ENCODE data around the gene RIPK3.
"Not testable (repeated sequence)": the region's sequence is repeated elsewhere in the genome, so short reads cannot be mapped to it uniquely, and the experiment has no call there.

Gene RIPK3

DNA sequence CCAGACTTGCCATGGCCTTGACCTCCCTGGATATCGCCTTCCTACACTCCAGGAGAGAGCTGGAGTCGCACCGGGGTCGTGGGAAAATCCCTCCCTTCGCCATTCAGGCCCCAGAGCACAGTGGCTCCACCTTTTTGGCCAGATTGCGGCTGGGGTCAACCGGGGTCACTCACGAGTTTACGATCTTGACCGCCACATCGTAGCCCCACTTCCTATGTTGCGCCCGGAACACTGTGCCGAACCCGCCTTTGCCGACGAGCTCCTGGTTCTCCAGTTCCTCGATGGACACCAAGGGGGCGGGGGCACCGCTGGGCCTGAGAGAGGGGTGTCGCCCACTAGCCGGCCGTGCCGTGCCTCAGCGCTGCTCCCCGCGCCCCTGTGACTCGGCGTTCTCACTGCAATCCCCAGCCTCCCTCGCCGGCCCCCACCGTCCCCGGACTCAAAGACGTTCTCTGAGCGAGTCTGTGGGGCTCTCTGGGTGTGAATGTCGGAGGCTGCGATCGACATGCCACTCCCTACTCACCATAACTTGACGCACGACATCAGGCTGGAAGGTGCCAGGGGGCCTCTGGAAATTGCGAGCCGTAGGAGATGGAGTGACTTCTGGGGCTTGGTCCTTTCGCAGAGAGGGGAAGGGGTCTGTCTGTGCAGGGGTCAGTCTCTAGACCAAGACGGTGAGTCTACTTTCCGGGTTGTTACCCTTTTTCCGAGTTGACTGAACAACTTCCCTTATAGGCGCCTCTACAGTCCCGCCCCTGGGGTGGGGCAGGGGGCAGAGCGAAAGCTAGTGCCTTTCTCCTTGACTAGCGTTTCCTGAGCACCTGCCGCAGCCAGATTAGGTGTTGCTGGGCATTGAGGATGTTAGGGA, at the start of gene RIPK3:
Gene RIPK3, minus strand, starts transcription at position 708 of the 868 bp plus-strand sequence. Its CDS starts 165 bp downstream, at position 543.
- peak; percentile 62 to 66 for DNase-seq

DNA sequence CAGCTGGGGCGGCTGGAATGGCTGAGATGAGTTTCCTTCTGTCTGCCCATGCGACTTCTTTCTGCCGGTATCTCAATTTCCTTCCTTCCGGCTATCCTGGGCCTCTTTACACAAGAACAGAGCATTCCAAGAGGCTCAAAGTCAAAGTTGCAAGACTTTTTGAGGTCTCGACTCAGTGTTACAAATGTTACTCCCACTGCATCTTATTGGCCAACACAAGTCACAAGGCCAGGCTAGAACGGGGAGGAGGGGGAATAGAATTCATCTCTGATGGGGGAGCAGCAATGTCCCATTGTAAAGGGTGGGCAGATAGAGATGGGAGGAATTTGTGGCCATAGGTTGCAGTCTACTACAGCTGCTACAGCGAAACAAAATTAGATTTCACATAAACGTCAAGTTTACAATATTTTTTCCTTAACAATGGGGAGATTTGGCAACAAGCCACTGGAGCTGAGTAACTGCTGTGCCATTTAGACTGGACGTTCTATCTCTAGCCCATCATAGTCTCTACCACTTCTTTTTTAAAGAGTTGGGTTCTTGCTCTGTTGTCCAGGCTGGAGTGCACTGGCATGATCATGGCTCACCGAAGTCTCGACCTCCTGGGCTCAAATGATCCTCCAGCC, 49.5 kb upstream of the RIPK3 start:
- no peak for DNase-seq

DNA sequence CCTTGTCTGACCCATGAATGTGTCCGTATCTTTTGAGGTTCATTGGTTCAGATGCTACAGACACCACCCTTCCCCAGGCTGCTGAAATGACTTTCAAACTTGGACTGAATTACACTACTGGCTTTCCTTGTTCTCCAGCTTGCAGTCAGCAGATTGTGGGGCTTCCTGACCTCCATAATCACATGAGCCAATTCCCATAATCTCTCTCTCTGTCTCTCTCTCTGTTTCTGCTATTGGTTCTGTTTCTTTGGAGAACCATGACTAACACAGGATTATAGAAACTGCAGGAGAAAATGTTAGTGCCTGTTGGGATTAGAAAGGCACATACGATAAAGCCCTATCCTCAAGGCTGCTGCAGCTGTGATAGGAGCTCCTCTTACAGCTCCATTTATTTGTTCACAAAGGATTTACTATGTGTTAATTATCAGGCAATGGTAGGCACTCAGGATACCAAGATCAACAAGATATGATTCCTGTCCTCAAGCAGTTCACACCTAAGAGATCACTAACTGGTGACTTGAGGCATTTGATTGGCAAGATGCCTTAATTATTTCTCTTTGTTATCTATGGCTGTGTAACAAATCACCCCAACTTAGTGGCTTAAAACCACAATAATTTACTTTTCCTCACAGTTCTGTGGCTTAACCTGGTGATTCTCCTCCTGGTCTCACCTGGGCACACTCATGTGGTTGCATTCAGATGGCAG, 48.8 kb upstream of the RIPK3 start:
- no peak for DNase-seq

DNA sequence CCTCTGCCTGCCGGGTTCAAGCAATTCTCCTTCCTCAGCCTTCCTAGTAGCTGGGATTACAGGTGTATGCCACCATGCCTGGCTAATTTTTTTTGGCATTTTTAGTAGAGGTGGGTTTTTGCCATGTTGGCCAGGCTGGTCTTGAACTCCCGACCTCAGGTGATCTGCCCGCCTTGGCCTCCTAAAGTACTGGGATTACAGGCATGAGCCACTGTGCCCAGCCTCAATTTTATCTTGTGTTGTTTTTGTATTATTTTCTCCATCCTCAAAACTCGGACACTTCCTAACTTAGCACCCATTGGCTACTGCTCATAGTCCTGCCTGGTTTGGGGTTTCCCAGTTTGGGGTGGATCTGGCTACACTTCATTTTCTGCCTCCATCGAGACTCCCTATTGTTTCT, 47.8 kb upstream of the RIPK3 start:
- DNase-seq = not testable (repeated sequence)

DNA sequence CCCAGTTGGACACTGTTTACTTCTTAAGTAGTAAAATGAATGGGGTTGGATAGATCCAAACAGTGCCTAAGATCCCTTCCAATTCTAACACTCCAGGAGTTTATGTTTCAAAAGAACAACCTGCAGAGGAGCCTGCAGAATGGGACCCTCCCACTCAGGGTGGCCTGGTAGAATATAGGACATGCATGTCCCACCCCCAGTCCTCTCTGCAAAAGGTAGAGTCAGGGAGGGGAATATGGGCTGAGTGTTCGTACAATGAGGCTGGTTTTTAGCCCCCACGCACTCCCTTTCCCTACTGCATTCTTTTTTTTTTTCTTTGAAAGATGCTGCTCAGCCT, 47.2 kb upstream of the RIPK3 start:
- DNase-seq = no peak

DNA sequence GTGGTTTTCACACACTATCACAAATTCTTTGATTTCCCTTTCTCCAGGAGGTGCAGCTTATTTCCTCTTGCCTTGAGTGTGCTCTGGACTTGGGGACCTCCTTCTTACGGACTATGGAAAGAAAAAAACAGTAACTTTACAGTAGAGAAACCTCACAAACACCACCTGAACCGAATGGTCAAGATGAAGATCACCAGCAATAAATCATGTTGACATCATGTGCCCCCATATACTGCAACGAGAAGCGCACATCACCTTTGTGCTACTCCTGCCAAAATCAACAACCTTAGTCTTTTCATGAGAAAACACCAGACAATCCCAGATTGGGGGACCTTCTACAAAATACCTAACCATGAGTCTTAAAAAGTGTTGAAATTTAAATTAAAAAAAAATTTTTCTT, 45.7 kb upstream of the RIPK3 start:
- DNase-seq = no peak

DNA sequence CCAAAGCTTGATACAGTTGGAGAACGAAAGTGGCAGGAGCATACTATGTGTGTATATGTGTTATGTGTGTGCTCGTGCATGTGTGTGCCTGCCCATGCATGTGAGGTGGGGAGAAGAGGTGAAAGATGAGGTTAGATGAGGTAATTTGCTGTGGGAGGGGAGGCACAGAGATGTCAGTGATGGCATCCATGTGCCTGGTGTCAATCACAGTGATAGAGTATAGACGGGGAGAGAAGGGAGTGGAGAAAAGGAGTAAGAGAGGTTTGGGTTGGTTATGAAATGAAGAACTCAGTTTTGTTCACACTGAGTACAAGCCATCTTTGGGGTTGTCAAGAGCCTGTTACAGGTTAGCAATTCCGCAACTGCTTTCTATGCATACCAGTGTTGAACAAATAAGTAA, 44.4 kb upstream of the RIPK3 start:
- DNase-seq = no peak

DNA sequence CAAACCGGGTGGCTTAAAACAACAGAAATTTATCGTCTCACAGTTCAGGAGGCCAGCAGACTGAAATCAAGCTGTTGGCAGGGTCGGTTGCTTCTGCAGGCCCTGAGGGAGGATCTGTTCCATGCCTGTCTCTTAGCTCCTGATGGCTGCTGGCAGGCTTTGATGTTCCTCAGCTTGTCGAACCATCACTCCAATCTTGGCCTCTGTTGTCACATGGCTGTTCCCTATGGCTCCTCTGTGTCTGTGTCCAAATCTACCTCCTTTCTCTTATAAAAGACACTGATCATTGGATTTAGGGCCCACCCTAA, 42.2 kb upstream of the RIPK3 start:
- no peak for DNase-seq

DNA sequence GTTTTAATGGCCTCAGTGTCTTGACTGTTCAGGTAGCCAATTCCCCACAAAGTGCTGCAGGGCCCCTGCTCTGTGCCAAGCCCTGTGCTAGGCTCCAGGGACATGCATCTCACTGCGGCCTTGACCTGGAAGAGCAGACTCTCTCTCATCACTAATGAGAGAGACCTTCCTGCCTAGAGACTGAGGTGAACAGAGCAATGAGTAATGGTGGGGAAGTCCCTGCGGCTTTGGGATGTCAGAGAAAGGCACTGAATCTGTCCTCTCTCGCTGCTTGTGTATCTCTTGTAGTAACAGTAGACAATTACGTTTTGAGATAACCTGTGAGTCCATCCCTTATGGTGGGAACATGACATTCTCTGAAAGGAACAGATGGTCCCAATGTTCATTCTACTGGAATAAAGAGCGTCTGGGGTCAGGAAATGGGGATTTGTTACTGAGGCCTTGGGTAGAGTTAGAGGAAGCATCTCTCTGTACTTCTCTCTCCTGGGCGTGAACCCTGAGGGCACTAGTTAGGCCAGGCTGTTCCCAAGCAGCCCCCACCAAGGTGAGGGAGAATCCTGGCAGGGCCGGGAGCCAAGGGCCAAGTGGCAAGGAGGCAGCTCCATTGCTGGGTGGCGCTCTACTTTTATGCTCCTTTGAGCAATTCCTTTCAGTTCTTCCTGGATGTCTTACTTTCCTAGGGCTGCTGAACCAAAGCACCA, 41.7 kb upstream of the RIPK3 start:
- DNase-seq = no peak

DNA sequence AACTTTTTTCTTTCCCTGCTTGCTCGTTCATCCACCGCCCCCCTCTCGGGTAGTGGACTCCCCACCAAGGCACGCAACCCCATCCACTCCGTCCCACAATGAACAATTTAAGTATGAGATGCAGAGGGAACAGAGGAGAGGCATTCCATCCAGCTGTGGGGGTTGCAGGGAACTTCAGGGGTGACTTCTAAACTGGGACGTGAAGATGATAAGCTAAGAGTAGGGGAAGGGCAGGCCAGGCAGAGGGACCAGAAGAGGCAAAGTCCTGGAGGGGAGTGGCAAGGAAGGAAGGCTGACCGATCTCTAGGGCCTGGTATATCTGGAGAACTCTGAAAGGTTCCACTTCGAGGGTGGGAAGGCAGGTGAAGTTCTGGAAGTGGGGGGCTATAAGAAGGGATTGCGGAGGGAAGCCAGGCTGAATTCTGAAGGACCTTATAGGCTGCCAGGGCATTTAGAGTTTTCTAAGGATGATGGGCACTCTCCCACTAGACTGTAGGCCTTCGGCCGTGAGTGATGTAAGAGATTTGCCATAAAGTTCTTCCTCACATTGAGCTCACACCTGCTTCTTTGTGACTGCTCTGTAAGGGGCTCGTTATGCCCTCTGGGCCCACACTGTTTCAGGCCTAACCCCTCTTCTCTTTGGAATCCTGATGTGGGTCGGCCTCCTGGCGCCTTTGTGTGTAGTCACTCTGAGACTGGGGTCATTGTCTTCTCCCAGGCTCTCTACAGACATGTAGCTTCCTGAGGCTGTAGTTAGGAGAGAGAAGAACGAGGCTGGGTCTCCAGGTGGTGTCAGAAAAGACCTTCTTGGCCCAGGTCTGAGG, 40.3 kb upstream of the RIPK3 start:
- DNase-seq = no peak

DNA sequence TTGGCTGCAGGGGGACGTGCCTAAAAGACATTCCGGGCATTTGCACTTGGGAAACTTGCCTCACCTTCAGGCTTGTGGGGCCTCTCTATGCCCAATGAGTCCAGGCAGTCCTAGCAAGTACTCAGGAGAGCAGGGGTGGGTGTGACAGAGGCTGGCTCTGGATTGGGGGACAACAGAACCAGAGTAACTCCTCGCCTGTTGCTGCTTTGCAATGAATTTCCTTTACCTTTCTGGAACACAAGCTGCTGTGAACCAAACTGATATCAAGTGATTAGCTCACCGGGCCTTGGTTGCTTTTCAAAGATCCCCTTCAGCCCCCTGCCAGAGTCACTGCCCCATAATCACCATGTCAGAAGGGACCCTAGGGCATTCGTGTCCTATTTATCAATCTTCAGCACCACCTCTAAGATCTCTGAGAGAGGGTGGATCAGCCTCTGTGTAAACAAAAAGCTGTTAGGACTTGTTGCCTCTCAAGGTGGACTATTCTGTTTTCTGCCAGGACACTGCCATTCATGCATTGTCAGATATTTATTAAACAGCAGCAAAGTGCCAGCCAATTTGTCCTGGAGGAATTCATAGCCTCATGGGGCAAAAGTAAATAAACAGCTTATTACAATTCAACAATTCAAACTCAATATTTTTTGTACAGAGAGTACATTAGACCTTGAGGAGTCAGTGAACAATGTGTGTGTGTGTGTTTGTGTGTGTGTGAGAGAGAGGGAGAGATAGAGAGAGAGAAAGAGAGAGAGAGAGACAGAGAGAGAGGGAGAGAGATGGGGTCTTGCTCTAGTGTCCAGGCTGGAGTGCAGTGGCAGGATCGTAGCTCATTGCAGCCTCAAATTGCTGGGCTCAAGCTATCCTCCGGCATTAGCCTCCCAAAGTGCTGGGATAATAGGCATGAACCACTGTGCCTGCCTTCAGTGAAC, 39.5 kb upstream of the RIPK3 start:
- no peak for DNase-seq

DNA sequence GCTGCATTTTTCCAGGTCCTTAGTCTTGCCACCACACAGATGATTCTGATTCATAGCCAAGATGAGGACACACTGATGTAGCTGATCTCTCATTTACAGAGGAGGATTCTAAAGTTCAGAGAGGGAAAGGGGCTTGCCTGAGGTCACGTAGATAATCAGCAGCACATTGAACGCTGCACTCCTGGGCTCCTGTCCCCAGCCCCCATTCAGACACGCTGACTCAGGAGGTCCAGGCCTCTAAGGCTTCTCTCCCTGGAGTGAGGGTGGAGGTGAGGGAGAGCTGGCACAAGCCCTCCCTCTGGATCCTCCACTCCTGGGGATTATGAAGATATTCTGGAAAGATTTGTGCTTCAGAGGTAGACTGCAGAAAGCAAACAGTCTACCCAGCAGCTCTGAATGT, 38.5 kb upstream of the RIPK3 start:
- no peak for DNase-seq

DNA sequence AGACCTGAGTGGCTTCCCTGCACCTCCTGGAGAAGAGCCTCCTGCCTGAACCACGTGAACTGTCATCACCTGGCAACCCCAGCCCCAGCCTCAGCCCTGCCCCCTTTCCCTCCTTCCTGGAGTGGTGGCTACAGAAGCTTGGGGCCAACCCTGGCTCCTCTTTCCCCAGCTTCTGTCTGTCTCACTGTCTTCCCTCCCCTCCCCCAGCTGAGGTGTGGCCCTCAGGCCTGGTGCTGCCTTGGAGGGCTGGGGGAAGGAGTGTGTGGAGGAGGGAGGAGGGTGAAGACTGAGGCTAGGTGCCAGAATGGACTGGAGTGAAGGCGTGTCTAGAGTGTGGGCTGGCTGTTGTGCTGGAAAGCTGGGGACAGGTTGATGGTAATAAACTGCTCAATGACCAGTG, 37.9 kb upstream of the RIPK3 start:
- no peak for DNase-seq

DNA sequence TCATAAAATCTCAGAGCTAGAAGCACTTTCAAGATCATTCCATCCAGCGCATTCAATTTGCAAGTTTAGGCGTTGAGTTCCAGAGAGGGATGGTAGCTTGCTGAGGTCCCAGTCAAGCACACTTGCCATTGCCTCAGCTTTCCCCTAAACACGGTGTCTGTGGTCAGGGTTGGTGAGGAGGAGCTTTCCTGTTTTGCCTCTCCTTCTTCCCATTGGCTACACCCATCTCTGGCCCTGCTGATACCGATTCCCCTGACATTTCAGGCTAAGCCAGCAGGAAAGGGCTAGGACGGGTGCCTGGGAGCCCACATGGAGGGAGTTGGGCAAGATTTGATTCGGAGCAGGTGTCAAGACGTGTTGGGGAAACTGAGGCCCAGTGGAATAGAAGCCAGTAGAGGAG, 37.3 kb upstream of the RIPK3 start:
- DNase-seq = no peak

DNA sequence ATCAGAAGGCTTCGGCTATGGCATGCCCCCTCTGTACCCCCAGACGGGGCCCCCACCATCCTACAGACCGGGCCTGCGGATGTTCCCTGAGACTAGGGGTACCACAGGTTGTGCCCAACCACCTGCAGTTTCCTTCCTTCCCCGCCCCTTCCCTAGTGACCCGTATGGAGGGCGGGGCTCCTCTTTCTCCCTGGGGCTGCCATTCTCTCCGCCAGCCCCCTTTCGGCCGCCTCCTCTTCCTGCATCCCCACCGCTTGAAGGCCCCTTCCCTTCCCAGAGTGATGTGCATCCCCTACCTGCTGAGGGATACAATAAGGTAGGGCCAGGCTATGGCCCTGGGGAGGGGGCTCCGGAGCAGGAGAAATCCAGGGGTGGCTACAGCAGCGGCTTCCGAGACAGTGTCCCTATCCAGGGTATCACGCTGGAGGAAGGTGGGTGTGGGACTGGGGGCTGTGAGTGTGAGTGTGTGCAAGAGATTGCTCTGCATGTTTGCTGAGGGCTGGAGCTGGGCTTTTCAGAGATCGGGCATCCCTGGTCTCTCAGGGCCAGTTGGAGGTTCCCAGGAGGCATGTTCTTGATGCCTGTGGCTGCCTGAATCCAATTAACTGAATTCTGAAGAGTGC, 36.8 kb upstream of the RIPK3 start:
- DNase-seq = no peak

DNA sequence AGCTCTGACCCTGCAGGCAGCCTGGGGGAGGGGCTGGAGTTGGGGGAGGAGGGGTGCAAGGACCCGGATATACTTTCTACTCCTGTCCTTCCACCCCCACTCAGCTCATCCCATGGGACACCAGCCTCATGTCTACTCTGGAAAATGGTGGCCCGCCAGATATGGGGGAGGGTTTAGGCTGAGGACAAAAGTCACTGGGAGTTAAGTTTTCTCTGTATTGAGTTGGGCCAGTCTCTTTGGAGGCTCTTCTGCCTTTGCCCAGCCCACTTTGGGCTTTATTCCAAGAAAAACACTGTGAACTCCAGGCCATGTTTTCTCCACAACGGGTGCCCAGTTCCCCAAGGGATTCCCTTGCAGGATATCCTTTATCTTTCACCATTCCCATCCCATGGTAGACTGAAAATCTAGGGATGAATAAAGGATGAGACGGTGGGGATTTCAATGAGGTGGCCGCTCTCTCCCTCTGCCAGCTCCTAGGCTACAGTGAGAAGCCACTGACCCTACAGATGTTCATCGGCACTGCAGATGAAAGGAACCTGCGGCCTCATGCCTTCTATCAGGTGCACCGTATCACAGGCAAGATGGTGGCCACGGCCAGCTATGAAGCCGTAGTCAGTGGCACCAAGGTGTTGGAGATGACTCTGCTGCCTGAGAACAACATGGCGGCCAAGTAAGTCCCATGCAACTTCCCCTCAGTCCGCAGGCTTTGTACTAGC, 33.1 kb upstream of the RIPK3 start:
- no peak for DNase-seq

DNA sequence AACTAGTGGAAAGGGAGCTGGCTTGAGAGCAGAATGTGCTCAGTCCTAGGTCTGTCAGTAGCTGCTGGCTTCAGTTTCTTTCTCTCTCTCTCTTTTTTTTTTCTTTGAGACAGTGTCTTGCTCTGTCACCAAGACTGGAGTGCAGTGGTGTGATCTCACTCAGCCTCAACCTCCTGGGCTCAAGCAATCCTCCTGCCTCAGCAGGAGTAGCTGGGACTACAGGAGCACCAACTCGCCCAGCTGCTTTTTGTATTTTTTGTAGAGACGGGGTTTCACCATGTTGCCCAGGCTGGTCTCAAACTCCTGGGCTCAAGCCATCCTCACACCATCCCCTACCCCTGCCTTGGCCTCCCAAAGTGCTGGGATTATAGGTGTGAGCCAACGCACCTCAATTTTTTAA, 31.8 kb upstream of the RIPK3 start:
- DNase-seq = not testable (repeated sequence)

DNA sequence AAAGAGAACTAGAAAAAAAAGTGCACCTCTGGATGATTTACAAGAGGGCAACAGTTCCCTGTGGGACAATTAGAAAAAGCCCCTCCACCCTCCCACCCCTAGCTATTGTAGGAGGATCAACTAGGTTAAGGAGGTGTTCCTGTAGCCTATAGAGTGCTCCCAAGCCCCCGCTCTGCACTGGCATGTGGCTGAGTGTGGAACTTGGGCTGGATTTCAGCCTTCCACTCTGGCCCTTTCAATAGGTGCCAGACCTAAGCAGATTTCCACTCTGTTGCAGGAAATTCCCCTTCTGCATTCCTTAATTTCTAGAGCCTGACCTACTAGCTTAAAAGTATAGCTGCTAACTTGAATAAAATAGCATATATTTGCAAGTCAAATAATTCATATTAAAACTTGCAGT, 31.0 kb upstream of the RIPK3 start:
- DNase-seq = no peak

DNA sequence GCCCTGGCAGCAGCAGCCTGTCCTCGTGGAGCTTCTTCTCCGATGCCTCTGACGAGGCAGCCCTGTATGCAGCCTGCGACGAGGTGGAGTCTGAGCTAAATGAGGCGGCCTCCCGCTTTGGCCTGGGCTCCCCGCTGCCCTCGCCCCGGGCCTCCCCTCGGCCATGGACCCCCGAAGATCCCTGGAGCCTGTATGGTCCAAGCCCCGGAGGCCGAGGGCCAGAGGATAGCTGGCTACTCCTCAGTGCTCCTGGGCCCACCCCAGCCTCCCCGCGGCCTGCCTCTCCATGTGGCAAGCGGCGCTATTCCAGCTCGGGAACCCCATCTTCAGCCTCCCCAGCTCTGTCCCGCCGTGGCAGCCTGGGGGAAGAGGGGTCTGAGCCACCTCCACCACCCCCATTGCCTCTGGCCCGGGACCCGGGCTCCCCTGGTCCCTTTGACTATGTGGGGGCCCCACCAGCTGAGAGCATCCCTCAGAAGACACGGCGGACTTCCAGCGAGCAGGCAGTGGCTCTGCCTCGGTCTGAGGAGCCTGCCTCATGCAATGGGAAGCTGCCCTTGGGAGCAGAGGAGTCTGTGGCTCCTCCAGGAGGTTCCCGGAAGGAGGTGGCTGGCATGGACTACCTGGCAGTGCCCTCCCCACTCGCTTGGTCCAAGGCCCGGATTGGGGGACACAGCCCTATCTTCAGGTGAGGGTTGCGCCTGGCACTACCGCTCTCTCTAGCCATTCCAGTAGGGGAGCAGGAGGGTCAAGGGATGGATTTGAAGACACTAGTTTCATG, 30.3 kb upstream of the RIPK3 start:
- DNase-seq = no peak

DNA sequence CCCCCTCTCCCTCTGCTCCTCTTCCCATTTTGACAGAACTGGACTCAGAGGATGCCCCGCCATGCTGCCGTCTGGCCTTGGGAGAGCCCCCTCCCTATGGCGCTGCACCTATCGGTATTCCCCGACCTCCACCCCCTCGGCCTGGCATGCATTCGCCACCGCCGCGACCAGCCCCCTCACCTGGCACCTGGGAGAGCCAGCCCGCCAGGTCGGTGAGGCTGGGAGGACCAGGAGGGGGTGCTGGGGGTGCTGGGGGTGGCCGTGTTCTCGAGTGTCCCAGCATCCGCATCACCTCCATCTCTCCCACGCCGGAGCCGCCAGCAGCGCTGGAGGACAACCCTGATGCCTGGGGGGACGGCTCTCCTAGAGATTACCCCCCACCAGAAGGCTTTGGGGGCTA, 29.7 kb upstream of the RIPK3 start:
- no peak for DNase-seq
